HG02943 (cell line): ENCODE measurements around the gene SFSWAP.

Experiments
- ATAC-seq: cut with Tn5 transposase; IDR thresholded peaks from one replicate; pipeline ENCODE4 v1.9.1; 2021; ENCODE audit warnings: mild to moderate bottlenecking, low read depth, moderate library complexity; ENCODE audit not compliant: unreplicated experiment

Gene SFSWAP

GRCh38 chr12:131783915-131784541, 73.1 kb downstream of the SFSWAP start:
- no peak for ATAC-seq

GRCh38 chr12:131784909-131785762, 74.2 kb downstream of the SFSWAP start:
- no peak for ATAC-seq

- ATAC-seq: no peak
Measured at GRCh38 chr12:131785763-131786330, 75.0 kb downstream of the SFSWAP start.

GRCh38 chr12:131786331-131786730, 75.4 kb downstream of the SFSWAP start:
- no peak for ATAC-seq

- no peak for ATAC-seq
Measured at GRCh38 chr12:131787143-131787660, 76.3 kb downstream of the SFSWAP start.

GRCh38 chr12:131788070-131788469, 77.2 kb downstream of the SFSWAP start:
- no peak for ATAC-seq

GRCh38 chr12:131789638-131790037, 78.7 kb downstream of the SFSWAP start:
- ATAC-seq: no peak

- no peak for ATAC-seq
Measured at GRCh38 chr12:131793243-131794022, 82.5 kb downstream of the SFSWAP start.

- no peak for ATAC-seq
Measured at GRCh38 chr12:131794061-131794460, 83.2 kb downstream of the SFSWAP start.

- no peak for ATAC-seq
Measured at GRCh38 chr12:131794573-131794972, 83.7 kb downstream of the SFSWAP start.

- ATAC-seq: no peak
Measured at GRCh38 chr12:131795064-131795463, 84.2 kb downstream of the SFSWAP start.

- ATAC-seq: no peak
Measured at GRCh38 chr12:131795690-131796410, 85.0 kb downstream of the SFSWAP start.

- ATAC-seq: no peak
Measured at GRCh38 chr12:131796411-131796736, 85.5 kb downstream of the SFSWAP start.

GRCh38 chr12:131796754-131797587, 86.1 kb downstream of the SFSWAP start:
- ATAC-seq: no peak

- no peak for ATAC-seq
Measured at GRCh38 chr12:131797588-131797934, 86.7 kb downstream of the SFSWAP start.

GRCh38 chr12:131799195-131799594, 88.3 kb downstream of the SFSWAP start:
- no peak for ATAC-seq

- ATAC-seq: no peak
Measured at GRCh38 chr12:131799828-131800593, 89.1 kb downstream of the SFSWAP start.

GRCh38 chr12:131800594-131801135, 89.8 kb downstream of the SFSWAP start:
- ATAC-seq: no peak
